ENCODE measurements around the gene EIF4G1. TPM values are rescaled to one million over a fixed set of nuclear protein-coding genes. Genes with fewer than 3 reads are reported as not detected.

Gene EIF4G1
- total and polyA plus RNA-seq, 10 of the 15 experiments (the other 5 are each of a cell fraction or from before 2014, with no cell fraction given), result 5.7 to 462 (median 237) TPM

- SMC1A ChIA-PET (ENCODE audit: uncharacterized antibody, unreplicated experiment), result no interaction called here
- peaks cover 8% of the 10 kb centered on the region for H3K4me1 ChIP-seq (ENCODE audit: control insufficient read depth, insufficient read depth, low read length)
These were observed 20.2 kb downstream of the EIF4G1 start for GRCh38 chr3:184334470-184335158.

More at GRCh38 chr3:184334470-184335158, 20.2 kb downstream of the EIF4G1 start:
- Histone ChIP-seq H4K20me1 (ENCODE audit: control insufficient read depth, insufficient read depth) (peaks cover 2% of the 10 kb centered on the region), H3K9me3 (replicated peaks; ENCODE audit: control insufficient read depth, insufficient read depth, low read length) (no peaks in the 10 kb centered on the region), H3K79me2 (ENCODE audit: control insufficient read depth, insufficient read depth, low read length) (no peaks in the 10 kb centered on the region), H3K4me3 (no peak overlapping the region), H3K27ac (ENCODE audit: control insufficient read depth, insufficient read depth) (no peak overlapping the region), H3K4me2 (ENCODE audit: control insufficient read depth, insufficient read depth) (no peak overlapping the region), H3K27me3 (replicated peaks in 1 of 2; ENCODE audit: control insufficient read depth in 2 of 2, insufficient read depth in 2 of 2, low read length in 1 of 2) (no peaks in the 10 kb centered on the region), H3K9ac (ENCODE audit: control insufficient read depth, insufficient read depth, low read length) (no peak overlapping the region), H3K36me3 (ENCODE audit: control insufficient read depth in 2 of 2, insufficient read depth in 2 of 2, low read length in 1 of 2) (peaks cover 27 to 34% of the 10 kb centered on the region in 2 experiments), H2AFZ (ENCODE audit: control insufficient read depth, low read depth, low read length) (no peak overlapping the region)
- WGBS (ENCODE audit: insufficient coverage, insufficient replicate concordance, low lambda C conversion rate, missing lambda C conversion rate), result 84% methylated on average over 15 of the region's 15 CpGs
- POLR2A ChIA-PET, result interaction anchor here (0.5 kb wide), 1 partner anchor 28 kb away, joined by 3 read pairs; no protein-coding TSS in a partner anchor
- no TSS peak for BruUV-seq (replicated peaks)
- RAD21 ChIA-PET (ENCODE audit: unreplicated experiment), result interaction anchor here (0.6 kb wide), 1 partner anchor 439 kb away, joined by 7 read pairs; no protein-coding TSS in a partner anchor
- ATAC-seq (no peak), FAIRE-seq (no peak), DNase-seq (ENCODE audit: low read depth, low spot score) (no peak)
- intact Hi-C loops (cut with micrococcal nuclease; ENCODE audit: unreplicated experiment), result no loop called here
- in situ Hi-C loops (cut with MboI), result no loop called here
- CTCF ChIA-PET, result no interaction called here
- TF ChIP-seq NFIC (IDR thresholded peaks at IDR 0.05; ENCODE audit: low read depth, low read length) (no peak), CREM (IDR thresholded peaks at IDR 0.05; ENCODE audit: low read depth) (no peak), ZZZ3 (IDR thresholded peaks at IDR 0.05; ENCODE audit: control insufficient read depth, insufficient read length, low read depth) (no peak), KDM1A (IDR thresholded peaks at IDR 0.05; ENCODE audit: borderline replicate concordance) (no peak), SPI1 (IDR thresholded peaks at IDR 0.05; ENCODE audit: borderline replicate concordance, insufficient read depth, low read depth, low read length) (no peak), FOS (IDR thresholded peaks at IDR 0.05; ENCODE audit: borderline replicate concordance, extremely low read depth, insufficient read length) (no peak), ESRRA (IDR thresholded peaks at IDR 0.05; ENCODE audit: low read length) (no peak), E4F1 (IDR thresholded peaks at IDR 0.05; ENCODE audit: borderline replicate concordance, partially characterized antibody) (no peak), YY1 (IDR thresholded peaks at IDR 0.05; ENCODE audit: low read depth, low read length) (no peak), MEF2B (IDR thresholded peaks at IDR 0.05; ENCODE audit: partially characterized antibody, poor library complexity, severe bottlenecking) (no peak), POLR2A (IDR thresholded peaks at IDR 0.05; ENCODE audit: low read depth, low read length) (peak; percentile 15), POLR2AphosphoS5 (IDR thresholded peaks at IDR 0.05; ENCODE audit: low read length) (peak; percentile 32; the same call in 1 of the 2 replicates)
